Left lung (tissue), 10 donors: ENCODE results near the gene NHS. TPM values are rescaled to one million over a fixed set of nuclear protein-coding genes. Genes with fewer than 3 reads are reported as not detected.
"Not testable (repeated sequence)": the region's sequence is repeated elsewhere in the genome, so short reads cannot be mapped to it uniquely, and the experiment has no call there.

Experiments
- ATAC-seq: fragments of 200-7000 bp; cut with Tn5 transposase; one replicate; pipeline ENCODE4 v1.9.1; 2020; ENCODE audit warnings: moderate library complexity
- DNase-seq, 4 donors: peaks; one replicate each; pipeline ENCODE4 v3.0.0-alpha.2; 2013 to 2020
- H3K27ac ChIP-seq, 2 donors: fragments of 200-600 bp; sonication (generic) in 1 of 2; one replicate each; pipeline versions ENCODE4 v1.5.0 to v1.8.0; 2020 to 2021
- H3K27me3 ChIP-seq, 2 donors: fragments of 200-600 bp; sonication (generic) in 1 of 2; one replicate each; pipeline versions ENCODE4 v1.5.0 to v1.8.0; 2020 to 2021
- H3K36me3 ChIP-seq, 2 donors: fragments of 200-600 bp; sonication (generic) in 1 of 2; one replicate each; pipeline versions ENCODE4 v1.5.0 to v1.8.0; 2020 to 2021
- H3K4me1 ChIP-seq, 2 donors: fragments of 200-600 bp; one replicate each; pipeline ENCODE4 v1.8.0; 2021
- H3K4me3 ChIP-seq, 2 donors: fragments of 200-600 bp; sonication (generic) in 1 of 2; one replicate each; pipeline versions ENCODE4 v1.5.0 to v1.8.0; 2020 to 2021; ENCODE audit warnings: mild to moderate bottlenecking in 1 of 2
- H3K9me3 ChIP-seq, 2 donors: fragments of 200-600 bp; sonication (generic) in 1 of 2; one replicate each; pipeline versions ENCODE4 v1.5.0 to v1.8.0; 2020 to 2021
- CTCF ChIP-seq, 2 donors: fragments of 200-600 bp; sonication (generic) in 1 of 2; IDR thresholded peaks; one replicate each; pipeline versions ENCODE4 v1.5.0 to v1.8.0; 2021; ENCODE audit warnings: antibody characterized with exemption in 2 of 2
- intact Hi-C, 2 donors: fragments of 100-400 bp; cut with DNase I; formaldehyde crosslinking; loops; one replicate each; pipeline versions ENCODE4 v1.11.2 to v1.14.2; 2022
- polyA plus RNA-seq, 6 donors: library from polyadenylated mRNA; unstranded; fragments of 120-200 nt; gene quantifications; one replicate each; pipeline ENCODE4 v1.2.1, GENCODE V29; 2013; ENCODE audit not compliant: insufficient read length in 6 of 6
- total RNA-seq, 2 donors: library from RNA; stranded (reverse); fragmentation: NEBNext Ultra II Directional; extraction: Animal tissue kit (Norgen Biotek cat#: 25700); gene quantifications; one replicate each; pipeline ENCODE4 v1.2.1, GENCODE V29; 2021
- donor health status: DM: no; HTN: yes; CAD: no.
- donor health status: DM: no; HTN: no; CAD: no.

NHS gene
- total and polyA plus RNA-seq, 8 donors = 1.4 to 8.3 (median 6.5) TPM

- H3K36me3 ChIP-seq = no peaks in the 10 kb centered on the region
- no peaks in the 10 kb centered on the region for H3K27me3 ChIP-seq
- no peak for TF ChIP-seq CTCF (IDR thresholded peaks at IDR 0.05)
- H3K4me3 ChIP-seq = no peak overlapping the region
- intact Hi-C loops = no loop called here
- H3K9me3 ChIP-seq = no peaks in the 10 kb centered on the region
- no peak overlapping the region for H3K27ac ChIP-seq
- H3K4me1 ChIP-seq = no peaks in the 10 kb centered on the region
- ATAC-seq = no peak
- DNase-seq = no peak
Measured at GRCh38 chrX:17440836-17441235, 65.8 kb downstream of the NHS start.

GRCh38 chrX:17441965-17442364, 67.0 kb downstream of the NHS start:
- TF ChIP-seq CTCF (IDR thresholded peaks at IDR 0.05) = no peak
- DNase-seq = no peak
- H3K4me1 ChIP-seq = no peaks in the 10 kb centered on the region
- H3K27ac ChIP-seq = no peak overlapping the region
- no peak overlapping the region for H3K4me3 ChIP-seq
- H3K36me3 ChIP-seq = no peaks in the 10 kb centered on the region
- H3K27me3 ChIP-seq = no peaks in the 10 kb centered on the region
- no peaks in the 10 kb centered on the region for H3K9me3 ChIP-seq
- ATAC-seq = no peak
- intact Hi-C loops = no loop called here

- no peak for DNase-seq
- no peaks in the 10 kb centered on the region for H3K36me3 ChIP-seq
- no peak for TF ChIP-seq CTCF (IDR thresholded peaks at IDR 0.05)
- no peak overlapping the region for H3K27ac ChIP-seq
- intact Hi-C loops = no loop called here
- no peaks in the 10 kb centered on the region for H3K4me1 ChIP-seq
- H3K4me3 ChIP-seq = no peak overlapping the region
- H3K9me3 ChIP-seq = no peaks in the 10 kb centered on the region
- no peaks in the 10 kb centered on the region for H3K27me3 ChIP-seq
- no peak for ATAC-seq
Measured at GRCh38 chrX:17442898-17443297, 67.9 kb downstream of the NHS start.

GRCh38 chrX:17443556-17443955, 68.6 kb downstream of the NHS start:
- H3K36me3 ChIP-seq = no peaks in the 10 kb centered on the region
- no peak overlapping the region for H3K27ac ChIP-seq
- intact Hi-C loops = no loop called here
- no peak for DNase-seq
- H3K9me3 ChIP-seq = no peaks in the 10 kb centered on the region
- no peaks in the 10 kb centered on the region for H3K27me3 ChIP-seq
- H3K4me3 ChIP-seq = no peak overlapping the region
- TF ChIP-seq CTCF (IDR thresholded peaks at IDR 0.05) = no peak
- H3K4me1 ChIP-seq = no peaks in the 10 kb centered on the region
- ATAC-seq = no peak

GRCh38 chrX:17446269-17446668, 71.3 kb downstream of the NHS start:
- H3K27me3 ChIP-seq, H3K27ac ChIP-seq, H3K4me1 ChIP-seq, H3K9me3 ChIP-seq, intact Hi-C loops, H3K4me3 ChIP-seq, DNase-seq, H3K36me3 ChIP-seq, ATAC-seq: not testable (repeated sequence)

GRCh38 chrX:17448188-17448587, 73.2 kb downstream of the NHS start:
- TF ChIP-seq CTCF (IDR thresholded peaks at IDR 0.05) = no peak
- Histone ChIP-seq H3K36me3 (no peaks in the 10 kb centered on the region), H3K27ac (no peak overlapping the region), H3K4me1 (no peaks in the 10 kb centered on the region), H3K27me3 (no peaks in the 10 kb centered on the region), H3K9me3 (no peaks in the 10 kb centered on the region), H3K4me3 (no peak overlapping the region)
- ATAC-seq (no peak), DNase-seq (no peak)
- intact Hi-C loops = no loop called here
